Body of pancreas (tissue), 4 donors: ENCODE measurements around the gene PLCB3. TPM values are rescaled to one million over a fixed set of nuclear protein-coding genes. Genes with fewer than 3 reads are reported as not detected.

Experiments
- ATAC-seq: fragments of 150-250 bp; one replicate; pipeline ENCODE4 v1.9.1; 2016
- DNase-seq, 4 donors: peaks; one replicate each; pipeline ENCODE4 v3.0.0-alpha.2; 2019
- H3K27ac ChIP-seq, 4 donors: fragments of 200-600 bp; sonication (generic); 1 replicate in 3 of 4; 2 replicates in 1 of 4; pipeline versions ENCODE4 v1.5.1 to v1.6.1; 2016 to 2019; ENCODE audit warnings: mild to moderate bottlenecking in 1 of 4, mixed read lengths in 1 of 4, moderate library complexity in 1 of 4
- H3K27me3 ChIP-seq, 2 donors: fragments of 200-600 bp; sonication (generic); one replicate each; pipeline ENCODE4 v1.6.0; 2016; ENCODE audit warnings: mild to moderate bottlenecking in 1 of 2
- H3K36me3 ChIP-seq, 2 donors: fragments of 200-600 bp; sonication (generic); replicated peaks in 1 of 2; 2 replicates each; pipeline ENCODE4 v1.5.1; 2016; ENCODE audit warnings: low read depth in 2 of 2; ENCODE audit not compliant: insufficient read depth in 1 of 2
- H3K4me1 ChIP-seq: fragments of 200-600 bp; sonication (generic); one replicate; pipeline ENCODE4 v1.6.0; 2016
- H3K4me3 ChIP-seq, 2 donors: fragments of 200-600 bp; sonication (generic); 1 replicate in 1 of 2; 2 replicates in 1 of 2; pipeline ENCODE4 v1.5.1; 2016 to 2019
- H3K9me3 ChIP-seq, 3 donors: fragments of 200-600 bp; sonication (generic); 1 replicate in 2 of 3; 2 replicates in 1 of 3; pipeline ENCODE4 v1.5.1; 2016
- POLR2A ChIP-seq, 3 donors: fragments of 450-650 bp; IDR thresholded peaks; one replicate each; pipeline ENCODE4 v1.6.1; 2016; ENCODE audit warnings: antibody characterized with exemption in 3 of 3, mild to moderate bottlenecking in 2 of 3
- WGBS, 2 donors: methylation state at CpG; one replicate each; pipeline ENCODE4 v1.1.5; 2017; 5-methylcytosine and 5-hydroxymethylcytosine counted together
- intact Hi-C: fragments of 100-400 bp; cut with DNase I; formaldehyde crosslinking; loops from one replicate; pipeline ENCODE4 v1.15.1; 2023
- total RNA-seq, 2 donors: library from RNA; depleted of rRNA; stranded (reverse); fragments of >200 nt; gene quantifications; one replicate each; pipeline ENCODE4 v1.1.0, GENCODE V29; 2016
- TF ChIP-seq, protein P1 (sequence below), 7 experiments: fragments of 450-650 bp in 4 of 7; fragments of 200-600 bp in 3 of 7; sonication (generic) in 3 of 7; IDR thresholded peaks; one replicate each; pipeline ENCODE4 v1.5.1; 2016 to 2019; ENCODE audit warnings: antibody characterized with exemption in 7 of 7

Gene PLCB3
- total RNA-seq, 2 donors from 2014 or later = 13.8 to 14.5 TPM

DNA sequence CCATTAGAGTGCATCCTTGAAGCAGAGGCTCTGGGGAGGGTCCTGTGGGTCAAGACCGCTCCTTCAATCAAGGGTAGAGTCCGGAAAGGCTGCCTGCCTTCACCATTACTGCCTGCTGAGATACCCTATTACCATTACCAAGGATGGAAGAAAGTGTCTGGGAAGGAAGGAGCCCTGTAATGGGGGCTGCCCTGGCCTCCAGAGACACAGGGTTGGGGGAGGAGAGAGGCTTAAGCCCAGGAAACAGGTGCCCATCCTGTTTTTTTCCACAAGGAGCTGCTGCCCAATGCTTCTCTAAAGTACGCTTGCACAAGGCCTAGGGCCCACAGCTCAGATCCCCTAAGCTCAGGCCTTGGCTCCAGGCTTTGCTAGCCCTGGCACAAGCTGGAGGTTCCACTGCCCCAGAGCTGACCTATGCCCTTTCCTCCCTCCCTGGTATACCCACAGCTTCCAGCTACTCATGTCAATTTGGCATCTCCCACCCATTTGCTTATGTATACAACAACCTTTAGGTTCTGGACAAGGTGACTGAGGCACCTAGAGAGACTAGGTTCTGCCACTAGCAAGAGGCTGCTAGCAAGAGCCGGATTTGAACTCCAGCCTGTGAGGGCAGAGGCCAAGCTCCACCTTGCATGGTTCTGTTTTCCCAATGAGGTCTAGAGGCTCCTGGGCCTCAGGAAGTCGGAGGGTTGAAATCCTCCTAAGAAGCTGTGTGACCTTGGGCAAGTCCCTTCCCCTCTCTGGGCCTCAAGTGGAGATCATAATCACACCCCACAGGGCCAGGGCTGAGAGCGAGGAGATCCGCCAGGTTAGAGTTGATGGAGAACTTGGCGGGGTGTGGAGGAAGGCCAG lies 1.5 kb upstream of the PLCB3 start:
- DNase-seq = no peak
- H3K27ac ChIP-seq = no peak overlapping the region
- H3K36me3 ChIP-seq = no peaks in the 10 kb centered on the region
- intact Hi-C loops = no loop called here
- H3K27me3 ChIP-seq = no peaks in the 10 kb centered on the region
- no peak for ATAC-seq
- no peak overlapping the region for H3K4me3 ChIP-seq
- WGBS, 2 donors = 85 to 93% methylated on average over 4 to 8 of the region's 8 CpGs
- no peak for TF ChIP-seq POLR2A (IDR thresholded peaks at IDR 0.05)
- TF ChIP-seq, protein P1, sequence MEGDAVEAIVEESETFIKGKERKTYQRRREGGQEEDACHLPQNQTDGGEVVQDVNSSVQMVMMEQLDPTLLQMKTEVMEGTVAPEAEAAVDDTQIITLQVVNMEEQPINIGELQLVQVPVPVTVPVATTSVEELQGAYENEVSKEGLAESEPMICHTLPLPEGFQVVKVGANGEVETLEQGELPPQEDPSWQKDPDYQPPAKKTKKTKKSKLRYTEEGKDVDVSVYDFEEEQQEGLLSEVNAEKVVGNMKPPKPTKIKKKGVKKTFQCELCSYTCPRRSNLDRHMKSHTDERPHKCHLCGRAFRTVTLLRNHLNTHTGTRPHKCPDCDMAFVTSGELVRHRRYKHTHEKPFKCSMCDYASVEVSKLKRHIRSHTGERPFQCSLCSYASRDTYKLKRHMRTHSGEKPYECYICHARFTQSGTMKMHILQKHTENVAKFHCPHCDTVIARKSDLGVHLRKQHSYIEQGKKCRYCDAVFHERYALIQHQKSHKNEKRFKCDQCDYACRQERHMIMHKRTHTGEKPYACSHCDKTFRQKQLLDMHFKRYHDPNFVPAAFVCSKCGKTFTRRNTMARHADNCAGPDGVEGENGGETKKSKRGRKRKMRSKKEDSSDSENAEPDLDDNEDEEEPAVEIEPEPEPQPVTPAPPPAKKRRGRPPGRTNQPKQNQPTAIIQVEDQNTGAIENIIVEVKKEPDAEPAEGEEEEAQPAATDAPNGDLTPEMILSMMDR (IDR thresholded peaks at IDR 0.05) = no peak
- peaks cover 41% of the 10 kb centered on the region for H3K4me1 ChIP-seq
- no peaks in the 10 kb centered on the region for H3K9me3 ChIP-seq

GRCh38 chr11:64250415-64251015 lies 815 bp upstream of the PLCB3 start:
- peaks cover 35% of the 10 kb centered on the region for H3K4me1 ChIP-seq
- 26% methylated on average over 13 of the region's 13 CpGs; no CpG with 5 or more reads in 1 of the 2 donors for WGBS, 2 donors
- no peaks in the 10 kb centered on the region for H3K36me3 ChIP-seq
- H3K9me3 ChIP-seq = no peaks in the 10 kb centered on the region
- no peak overlapping the region for H3K27ac ChIP-seq
- TF ChIP-seq, protein P1 (IDR thresholded peaks at IDR 0.05) = no peak
- no peak for TF ChIP-seq POLR2A (IDR thresholded peaks at IDR 0.05)
- no peak for ATAC-seq
- H3K27me3 ChIP-seq = no peaks in the 10 kb centered on the region
- intact Hi-C loops = no loop called here
- no peak overlapping the region for H3K4me3 ChIP-seq
- DNase-seq = no peak

DNA sequence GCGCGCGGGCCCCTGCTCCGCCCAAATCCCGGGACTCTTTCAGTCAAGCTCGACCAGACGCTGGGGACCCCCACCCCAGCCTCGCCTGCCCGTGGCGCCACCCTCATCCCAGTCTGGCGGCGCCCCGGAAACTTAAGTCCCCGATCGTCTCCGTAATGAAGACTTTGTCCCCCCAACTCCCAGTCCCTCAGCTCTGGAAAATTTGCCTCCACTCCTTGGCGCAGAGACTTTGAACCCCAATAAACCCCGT lies 348 bp downstream of the PLCB3 start:
- DNase-seq (no peak), ATAC-seq (no peak)
- Histone ChIP-seq H3K4me3 (peak overlapping the region; percentile 29 to 62), H3K9me3 (no peaks in the 10 kb centered on the region), H3K36me3 (no peaks in the 10 kb centered on the region), H3K27me3 (no peaks in the 10 kb centered on the region), H3K4me1 (peaks cover 35% of the 10 kb centered on the region), H3K27ac (peak overlapping the region in 3 of 4 donors; percentile 25 to 67 (median 48))
- TF ChIP-seq POLR2A (IDR thresholded peaks at IDR 0.05) = no peak
- TF ChIP-seq, protein P1 (IDR thresholded peaks at IDR 0.05) = no peak
- intact Hi-C loops = no loop called here
- 0% methylated on average over 8 to 18 of the region's 18 CpGs for WGBS, 2 donors

- ATAC-seq = peak; percentile 29
- Histone ChIP-seq H3K27ac (peak overlapping the region in 2 of 4 donors; percentile 25 to 67), H3K4me1 (peaks cover 31% of the 10 kb centered on the region), H3K9me3 (no peaks in the 10 kb centered on the region), H3K4me3 (peak overlapping the region; percentile 29 to 62), H3K36me3 (no peaks in the 10 kb centered on the region), H3K27me3 (no peaks in the 10 kb centered on the region)
- peak; percentile 47 to 60 (median 55) for DNase-seq
- WGBS, 2 donors = 3 to 5% methylated on average over 14 to 23 of the region's 23 CpGs
- TF ChIP-seq POLR2A (IDR thresholded peaks at IDR 0.05) = peak in 2 of 3 donors; percentile 24 to 30
- TF ChIP-seq, protein P1 (IDR thresholded peaks at IDR 0.05) = peak in 4 of 7 experiments; percentile 10 to 40 (median 27)
- intact Hi-C loops = no loop called here
These were observed 908 bp downstream of the PLCB3 start for GRCh38 chr11:64252003-64252872.
